ENCODE results near the gene RPS6KA6. TPM values are rescaled to one million over a fixed set of nuclear protein-coding genes. Genes with fewer than 3 reads are reported as not detected.
A peak's percentile ranks its signal among the peaks of the same experiment; 100 is the strongest.

Gene RPS6KA6
- total RNA-seq, 1 donor from 2014 or later, result 1.5 TPM

DNA sequence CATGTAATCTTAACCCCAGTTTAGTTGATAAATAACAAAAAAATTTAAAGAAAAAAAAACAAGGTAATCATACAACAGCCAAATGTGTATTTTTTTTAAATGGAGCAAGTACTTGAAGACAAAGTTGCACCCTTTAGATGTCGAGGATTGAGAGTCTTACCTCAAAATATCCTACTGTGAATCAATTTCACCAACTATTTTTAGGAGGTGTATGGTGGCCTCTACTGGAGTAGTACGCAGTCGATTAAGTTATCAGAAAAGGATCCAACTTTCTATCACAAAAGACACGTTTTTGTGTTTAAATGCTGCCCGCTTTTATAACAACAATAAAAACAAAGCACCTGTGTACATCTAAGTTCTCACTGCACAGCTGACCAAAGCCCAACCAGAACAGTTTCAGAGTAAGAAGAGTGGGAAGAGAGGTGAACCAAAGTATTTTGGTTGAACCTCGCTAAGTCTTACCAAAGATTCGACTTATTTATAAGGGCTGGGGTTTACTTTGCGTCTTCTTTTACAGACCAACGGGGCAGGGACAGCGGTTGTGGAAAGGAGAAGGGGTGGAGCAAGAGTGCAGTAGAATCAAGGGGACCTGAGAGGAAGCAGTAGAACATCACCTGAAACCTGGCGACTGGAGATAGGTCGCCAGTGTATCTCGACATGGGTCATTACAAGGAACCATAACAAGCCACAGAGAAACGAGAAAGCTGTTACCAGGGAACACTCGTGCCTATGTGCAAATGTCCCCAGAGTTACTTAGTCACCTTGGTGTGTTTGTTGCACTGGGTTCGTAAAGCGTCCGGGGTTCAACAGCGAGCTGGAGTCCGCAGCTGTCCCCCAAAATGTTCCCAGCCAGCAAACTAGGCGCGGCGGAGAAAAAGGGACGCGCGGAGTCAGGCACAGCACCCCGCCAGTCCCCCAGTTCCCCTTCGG, 1.1 kb downstream of the RPS6KA6 start:
- DNase-seq (ENCODE audit: low read depth), result no peak
- TF ChIP-seq, protein P1, sequence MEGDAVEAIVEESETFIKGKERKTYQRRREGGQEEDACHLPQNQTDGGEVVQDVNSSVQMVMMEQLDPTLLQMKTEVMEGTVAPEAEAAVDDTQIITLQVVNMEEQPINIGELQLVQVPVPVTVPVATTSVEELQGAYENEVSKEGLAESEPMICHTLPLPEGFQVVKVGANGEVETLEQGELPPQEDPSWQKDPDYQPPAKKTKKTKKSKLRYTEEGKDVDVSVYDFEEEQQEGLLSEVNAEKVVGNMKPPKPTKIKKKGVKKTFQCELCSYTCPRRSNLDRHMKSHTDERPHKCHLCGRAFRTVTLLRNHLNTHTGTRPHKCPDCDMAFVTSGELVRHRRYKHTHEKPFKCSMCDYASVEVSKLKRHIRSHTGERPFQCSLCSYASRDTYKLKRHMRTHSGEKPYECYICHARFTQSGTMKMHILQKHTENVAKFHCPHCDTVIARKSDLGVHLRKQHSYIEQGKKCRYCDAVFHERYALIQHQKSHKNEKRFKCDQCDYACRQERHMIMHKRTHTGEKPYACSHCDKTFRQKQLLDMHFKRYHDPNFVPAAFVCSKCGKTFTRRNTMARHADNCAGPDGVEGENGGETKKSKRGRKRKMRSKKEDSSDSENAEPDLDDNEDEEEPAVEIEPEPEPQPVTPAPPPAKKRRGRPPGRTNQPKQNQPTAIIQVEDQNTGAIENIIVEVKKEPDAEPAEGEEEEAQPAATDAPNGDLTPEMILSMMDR (conservative IDR thresholded peaks at IDR 0.05; ENCODE audit: low read depth, low read length), result no peak
- H3K4me3 ChIP-seq (ENCODE audit: low read depth, low read length), result peak overlapping the region; percentile 59

DNA sequence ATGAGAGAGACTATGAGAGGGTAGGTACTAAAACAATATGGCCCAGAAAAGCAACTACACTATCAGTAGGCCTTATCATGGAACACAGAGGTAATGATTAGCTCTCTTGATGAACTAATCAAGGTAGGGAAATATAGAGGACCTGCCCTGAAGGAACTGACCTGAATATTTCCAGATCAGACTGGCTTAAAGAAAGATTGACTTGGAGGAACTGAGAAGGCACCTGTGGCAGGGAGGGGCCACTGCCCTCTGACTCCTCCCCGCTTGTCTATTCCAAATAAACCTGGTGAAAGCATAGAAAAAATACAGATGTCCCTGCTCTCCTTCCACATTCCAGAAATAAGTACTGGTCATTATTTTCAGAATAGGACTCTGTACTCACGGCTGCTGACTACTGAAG, 5.5 kb downstream of the RPS6KA6 start:
- no peak overlapping the region for H3K4me3 ChIP-seq (ENCODE audit: low read depth, low read length)
- DNase-seq (ENCODE audit: low read depth), result no peak
- TF ChIP-seq, protein P1 (conservative IDR thresholded peaks at IDR 0.05; ENCODE audit: low read depth, low read length), result no peak

DNA sequence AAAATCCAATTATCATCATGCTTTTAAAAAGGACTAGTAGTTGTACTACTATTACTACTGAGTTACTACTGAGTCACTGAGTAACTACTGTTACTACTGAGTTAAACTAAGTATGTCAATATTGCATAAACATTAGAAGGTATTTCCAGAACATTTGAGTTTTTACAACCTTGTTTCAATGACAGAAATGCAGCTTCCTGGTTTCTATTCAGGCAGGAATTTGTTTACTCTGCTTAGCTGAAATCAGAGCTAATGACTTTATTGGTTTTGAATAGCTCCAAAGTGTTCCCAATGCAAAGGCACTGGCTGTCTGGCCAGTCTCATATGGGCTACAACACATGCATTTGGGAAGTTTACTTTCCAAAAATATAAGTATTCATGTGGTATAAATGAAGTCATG, 12.0 kb downstream of the RPS6KA6 start:
- no peak overlapping the region for H3K4me3 ChIP-seq (ENCODE audit: low read depth, low read length)
- DNase-seq (ENCODE audit: low read depth), result no peak
- TF ChIP-seq, protein P1 (conservative IDR thresholded peaks at IDR 0.05; ENCODE audit: low read depth, low read length), result no peak

DNA sequence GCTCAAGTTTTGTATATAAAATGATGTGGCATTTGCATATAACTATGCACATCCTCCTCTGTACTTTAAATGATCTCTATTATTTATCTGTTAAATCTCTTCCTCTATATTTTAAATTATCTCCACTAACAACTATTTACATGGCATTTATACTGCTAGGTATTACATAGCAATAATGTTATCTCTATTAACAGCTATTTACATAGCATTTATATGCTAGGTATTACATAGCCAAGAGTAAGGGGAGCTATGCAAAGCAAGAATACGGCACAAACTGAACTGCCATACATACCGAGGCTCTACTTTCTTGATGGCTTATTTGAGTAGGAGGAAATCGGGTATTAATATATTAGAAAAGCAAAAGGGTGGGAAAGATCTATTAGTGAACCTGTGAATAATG, 12.7 kb downstream of the RPS6KA6 start:
- DNase-seq (ENCODE audit: low read depth), result no peak
- TF ChIP-seq, protein P1 (conservative IDR thresholded peaks at IDR 0.05; ENCODE audit: low read depth, low read length), result no peak
- no peak overlapping the region for H3K4me3 ChIP-seq (ENCODE audit: low read depth, low read length)

DNA sequence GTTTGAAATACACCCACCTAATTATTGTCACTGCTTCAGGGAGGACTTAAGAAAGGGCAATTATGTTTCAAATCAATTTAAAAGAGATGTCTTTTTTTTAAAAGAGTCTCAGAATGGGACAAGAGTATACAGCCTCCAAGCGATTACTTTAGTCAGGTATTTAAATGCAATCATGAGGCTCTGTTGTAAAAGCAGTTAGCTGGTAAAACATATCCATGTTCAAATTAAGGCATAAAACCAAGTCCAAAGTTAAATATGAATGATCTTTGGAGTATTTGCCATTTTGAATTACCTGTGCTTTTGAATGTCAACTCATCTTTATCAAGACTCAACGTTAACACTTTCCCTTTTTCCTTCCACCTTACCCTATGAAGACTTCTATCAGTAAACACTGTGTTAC, 13.7 kb downstream of the RPS6KA6 start:
- DNase-seq (ENCODE audit: low read depth), result no peak
- H3K4me3 ChIP-seq (ENCODE audit: low read depth, low read length), result no peak overlapping the region
- TF ChIP-seq, protein P1 (conservative IDR thresholded peaks at IDR 0.05; ENCODE audit: low read depth, low read length), result no peak

DNA sequence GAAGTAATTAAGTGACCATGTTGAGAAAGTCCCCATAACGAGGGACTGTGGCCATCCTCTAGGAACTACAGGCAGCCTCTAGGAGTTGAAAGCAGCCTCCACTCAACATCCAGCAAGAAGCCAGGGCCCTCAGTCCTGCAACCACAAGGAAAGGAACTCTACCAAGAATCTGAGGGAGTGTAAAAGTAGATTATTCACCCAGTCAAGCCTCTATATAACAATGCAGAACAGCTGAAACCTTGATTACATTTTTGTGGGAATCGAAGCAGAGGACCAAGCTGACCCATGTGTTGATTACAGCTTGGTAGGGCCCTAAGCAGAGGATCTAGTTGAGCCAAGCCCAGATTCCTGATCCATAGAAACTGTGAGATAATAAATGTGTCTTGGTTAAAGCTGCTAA, 17.1 kb downstream of the RPS6KA6 start:
- no peak overlapping the region for H3K4me3 ChIP-seq (ENCODE audit: low read depth, low read length)
- TF ChIP-seq, protein P1 (conservative IDR thresholded peaks at IDR 0.05; ENCODE audit: low read depth, low read length), result no peak
- DNase-seq (ENCODE audit: low read depth), result no peak

DNA sequence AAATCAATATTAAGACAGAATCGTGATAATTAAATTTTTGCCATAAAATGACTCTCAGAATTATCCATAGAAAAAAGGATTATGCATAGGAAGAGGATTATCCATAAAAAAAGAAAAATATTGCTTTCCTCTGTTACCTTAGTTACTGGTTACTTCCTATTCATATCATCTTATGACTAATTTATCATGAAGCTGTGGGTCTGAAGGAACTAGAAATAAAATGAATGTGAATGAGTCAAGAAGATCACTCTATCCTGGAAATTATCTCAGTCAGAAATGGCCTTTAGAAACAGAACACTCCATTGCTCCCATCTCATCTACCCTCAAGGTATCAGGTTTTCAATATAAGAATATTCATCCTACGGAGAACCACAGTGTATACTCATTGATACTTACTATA, 19.4 kb downstream of the RPS6KA6 start:
- TF ChIP-seq, protein P1 (conservative IDR thresholded peaks at IDR 0.05; ENCODE audit: low read depth, low read length), result no peak
- no peak overlapping the region for H3K4me3 ChIP-seq (ENCODE audit: low read depth, low read length)
- no peak for DNase-seq (ENCODE audit: low read depth)
